AG09319 (cell line): ENCODE data around the gene PARD3B.

Experiments used
- DNase-seq: peaks from one replicate; pipeline ENCODE4 v3.0.0-alpha.2; 2010; ENCODE audit warnings: low read depth; ENCODE audit errors: extremely low read depth
- CTCF ChIP-seq: IDR thresholded peaks from 2 replicates; pipeline ENCODE4 v1.5.1; 2011; ENCODE audit warnings: low read depth, mild to moderate bottlenecking, inconsistent platforms, low read length, moderate library complexity

PARD3B gene

GRCh38 chr2:204781941-204782340, 236.7 kb downstream of the PARD3B start:
- no peak for TF ChIP-seq CTCF

GRCh38 chr2:204790076-204790475, 244.8 kb downstream of the PARD3B start:
- DNase-seq: no peak
- TF ChIP-seq CTCF: no peak

More at GRCh38 chr2:204781941-204782340, 236.7 kb downstream of the PARD3B start:
- no peak for DNase-seq

GRCh38 chr2:204791230-204791629, 246.0 kb downstream of the PARD3B start:
- no peak for TF ChIP-seq CTCF
- no peak for DNase-seq

GRCh38 chr2:204794624-204795023, 249.3 kb downstream of the PARD3B start:
- no peak for DNase-seq
- no peak for TF ChIP-seq CTCF

- no peak for DNase-seq
- TF ChIP-seq CTCF: no peak
Observed at GRCh38 chr2:204795156-204795555, 249.9 kb downstream of the PARD3B start.

GRCh38 chr2:204796581-204796980, 251.3 kb downstream of the PARD3B start:
- DNase-seq: no peak
- TF ChIP-seq CTCF: no peak

- no peak for DNase-seq
- TF ChIP-seq CTCF: no peak
Observed at GRCh38 chr2:204799791-204800190, 254.5 kb downstream of the PARD3B start.
